ENCODE measurements around the gene INSYN1. TPM values are rescaled to one million over a fixed set of nuclear protein-coding genes. Genes with fewer than 3 reads are reported as not detected.
A peak's percentile ranks its signal among the peaks of the same experiment; 100 is the strongest.

The INSYN1 gene
- total and polyA plus RNA-seq, 2 experiments from 2014 or later: 0.11 to 10.4 TPM

DNA sequence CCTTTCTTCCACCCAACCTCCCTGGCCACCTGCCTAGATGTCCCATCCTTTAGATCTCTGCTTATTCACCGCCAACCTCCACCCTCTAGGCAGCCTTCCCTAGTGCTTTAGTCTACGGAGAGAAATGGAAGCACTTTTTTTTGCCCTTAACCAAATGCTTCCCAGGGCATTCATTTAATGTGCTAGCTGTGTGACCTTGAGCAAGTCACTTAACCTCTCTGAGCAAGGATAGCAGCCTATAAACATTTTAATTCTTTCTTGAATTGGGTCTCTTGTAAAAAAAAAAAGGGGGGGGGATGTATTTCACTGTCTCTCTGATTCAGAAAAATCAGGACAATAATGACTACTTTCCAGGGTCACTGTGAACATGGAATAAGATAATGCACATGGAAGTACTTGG lies 3.2 kb upstream of the INSYN1 start:
- TF ChIP-seq EZH2 (IDR thresholded peaks at IDR 0.05; ENCODE audit: insufficient read depth, poor library complexity, severe bottlenecking) (no peak), EZH2phosphoT487 (IDR thresholded peaks at IDR 0.05; ENCODE audit: insufficient read depth, low read depth) (no peak)
- H2AFZ ChIP-seq: no peak overlapping the region
- H3K9ac ChIP-seq: no peak overlapping the region
- in situ Hi-C loops (cut with MboI): no loop called here
- H3K79me2 ChIP-seq (ENCODE audit: insufficient read depth): no peaks in the 10 kb centered on the region
- WGBS, 2 experiments (ENCODE audit: low coverage in 1 of 2, low lambda C conversion rate in 2 of 2, missing lambda C conversion rate in 2 of 2): 52 to 55% methylated on average over 2 of the region's 2 CpGs
- no peaks in the 10 kb centered on the region for H3K36me3 ChIP-seq (ENCODE audit: low read depth)
- H3K4me2 ChIP-seq (ENCODE audit: unreplicated experiment): no peak overlapping the region
- H3K4me3 ChIP-seq: no peak overlapping the region
- no peaks in the 10 kb centered on the region for H4K20me1 ChIP-seq (ENCODE audit: insufficient read depth)
- 0 out of 2 replicates have a peak, but pooled peaks cover 4% of the 10 kb centered on the region for H3F3A ChIP-seq (ENCODE audit: insufficient read depth)
- H3K27ac ChIP-seq: no peak overlapping the region
- no peaks in the 10 kb centered on the region for H3K4me1 ChIP-seq (ENCODE audit: insufficient read depth)
- no peak for DNase-seq
- H3K9me2 ChIP-seq (ENCODE audit: insufficient read depth): no peaks in the 10 kb centered on the region
- peaks cover 43% of the 10 kb centered on the region for H3K27me3 ChIP-seq (replicated peaks; ENCODE audit: insufficient read depth)
- H3K9me3 ChIP-seq (ENCODE audit: low read depth): no peaks in the 10 kb centered on the region

DNA sequence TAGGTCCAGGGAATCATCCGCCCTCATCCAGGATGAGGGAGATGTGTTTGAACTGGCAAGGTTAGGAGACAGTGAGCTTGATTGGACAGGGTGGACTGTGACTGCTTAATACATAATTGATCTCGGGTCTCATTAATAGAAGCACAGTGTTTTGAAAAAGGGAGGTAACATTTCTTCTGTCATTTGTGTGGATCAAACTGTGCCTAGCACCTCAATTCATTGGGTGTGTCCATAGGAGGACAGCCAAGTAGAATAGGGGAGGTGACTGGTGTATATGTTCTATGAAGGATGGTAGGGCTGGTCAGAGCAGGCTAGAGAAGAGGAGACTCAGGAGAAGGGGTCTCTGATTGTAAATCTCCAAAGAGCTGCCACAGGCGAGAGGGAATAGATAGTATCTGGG lies 2.8 kb upstream of the INSYN1 start:
- no peak overlapping the region for H2AFZ ChIP-seq
- in situ Hi-C loops (cut with MboI): no loop called here
- H3K27me3 ChIP-seq (replicated peaks; ENCODE audit: insufficient read depth): peaks cover 38% of the 10 kb centered on the region
- no peaks in the 10 kb centered on the region for H3K79me2 ChIP-seq (ENCODE audit: insufficient read depth)
- H3K9me3 ChIP-seq (ENCODE audit: low read depth): no peaks in the 10 kb centered on the region
- TF ChIP-seq EZH2 (IDR thresholded peaks at IDR 0.05; ENCODE audit: insufficient read depth, poor library complexity, severe bottlenecking) (no peak), EZH2phosphoT487 (IDR thresholded peaks at IDR 0.05; ENCODE audit: insufficient read depth, low read depth) (no peak)
- H3K9ac ChIP-seq: no peak overlapping the region
- no peak for DNase-seq
- 0 out of 2 replicates have a peak, but pooled peaks cover 2% of the 10 kb centered on the region for H3F3A ChIP-seq (ENCODE audit: insufficient read depth)
- no peak overlapping the region for H3K4me3 ChIP-seq
- no peaks in the 10 kb centered on the region for H3K9me2 ChIP-seq (ENCODE audit: insufficient read depth)
- H3K27ac ChIP-seq: no peak overlapping the region
- H3K4me1 ChIP-seq (ENCODE audit: insufficient read depth): no peaks in the 10 kb centered on the region
- no peaks in the 10 kb centered on the region for H3K36me3 ChIP-seq (ENCODE audit: low read depth)
- H3K4me2 ChIP-seq (ENCODE audit: unreplicated experiment): no peak overlapping the region
- H4K20me1 ChIP-seq (ENCODE audit: insufficient read depth): no peaks in the 10 kb centered on the region
- WGBS, 2 experiments (ENCODE audit: low coverage in 1 of 2, low lambda C conversion rate in 2 of 2, missing lambda C conversion rate in 2 of 2): 69 to 70% methylated on average over 3 of the region's 3 CpGs

- WGBS, 2 experiments (ENCODE audit: low coverage in 1 of 2, low lambda C conversion rate in 2 of 2, missing lambda C conversion rate in 2 of 2): 79 to 89% methylated on average over 5 of the region's 5 CpGs
- in situ Hi-C loops (cut with MboI): no loop called here
- no peaks in the 10 kb centered on the region for H3K9me2 ChIP-seq (ENCODE audit: insufficient read depth)
- H3F3A ChIP-seq (ENCODE audit: insufficient read depth): no peaks in the 10 kb centered on the region
- H3K27ac ChIP-seq: no peak overlapping the region
- no peaks in the 10 kb centered on the region for H3K79me2 ChIP-seq (ENCODE audit: insufficient read depth)
- no peak overlapping the region for H3K4me3 ChIP-seq
- peaks cover 38% of the 10 kb centered on the region for H3K27me3 ChIP-seq (replicated peaks; ENCODE audit: insufficient read depth)
- no peaks in the 10 kb centered on the region for H3K4me1 ChIP-seq (ENCODE audit: insufficient read depth)
- H3K9me3 ChIP-seq (ENCODE audit: low read depth): no peaks in the 10 kb centered on the region
- no peaks in the 10 kb centered on the region for H4K20me1 ChIP-seq (ENCODE audit: insufficient read depth)
- no peak overlapping the region for H3K9ac ChIP-seq
- no peak overlapping the region for H3K4me2 ChIP-seq (ENCODE audit: unreplicated experiment)
- TF ChIP-seq EZH2phosphoT487 (IDR thresholded peaks at IDR 0.05; ENCODE audit: insufficient read depth, low read depth): no peak
- no peak for TF ChIP-seq EZH2 (IDR thresholded peaks at IDR 0.05; ENCODE audit: insufficient read depth, poor library complexity, severe bottlenecking)
- no peaks in the 10 kb centered on the region for H3K36me3 ChIP-seq (ENCODE audit: low read depth)
- DNase-seq: no peak
- H2AFZ ChIP-seq: no peak overlapping the region
Measured at GRCh38 chr15:73755481-73755880, 2.3 kb upstream of the INSYN1 start.

DNA sequence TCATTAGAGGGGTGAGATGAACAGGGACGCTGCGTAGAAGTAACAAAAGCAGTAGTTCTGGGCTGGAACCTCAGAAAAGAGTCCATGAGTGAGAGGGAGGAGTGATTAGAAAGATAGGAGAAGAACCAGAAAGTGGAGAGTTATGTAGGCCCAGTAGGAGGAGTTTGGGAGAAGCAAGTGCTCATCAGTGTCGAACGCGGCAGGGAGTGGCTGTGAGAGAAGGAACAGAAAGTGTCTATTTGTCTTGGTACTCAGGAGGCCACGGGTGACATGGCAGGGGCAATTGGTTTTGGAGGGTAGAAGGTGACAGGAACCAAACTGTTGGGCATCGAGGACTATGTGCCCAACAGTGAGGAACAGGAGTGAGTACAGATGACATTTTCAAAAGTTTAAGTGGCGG lies 1.3 kb upstream of the INSYN1 start:
- H3K27me3 ChIP-seq (replicated peaks; ENCODE audit: insufficient read depth): peaks cover 29% of the 10 kb centered on the region
- H3K36me3 ChIP-seq (ENCODE audit: low read depth): no peaks in the 10 kb centered on the region
- H2AFZ ChIP-seq: no peak overlapping the region
- H3K9me2 ChIP-seq (ENCODE audit: insufficient read depth): no peaks in the 10 kb centered on the region
- 44 to 47% methylated on average over 8 of the region's 8 CpGs for WGBS, 2 experiments (ENCODE audit: low coverage in 1 of 2, low lambda C conversion rate in 2 of 2, missing lambda C conversion rate in 2 of 2)
- H3K27ac ChIP-seq: no peak overlapping the region
- H4K20me1 ChIP-seq (ENCODE audit: insufficient read depth): no peaks in the 10 kb centered on the region
- H3K79me2 ChIP-seq (ENCODE audit: insufficient read depth): no peaks in the 10 kb centered on the region
- H3K4me1 ChIP-seq (ENCODE audit: insufficient read depth): no peaks in the 10 kb centered on the region
- no peak overlapping the region for H3K4me3 ChIP-seq
- H3K9me3 ChIP-seq (ENCODE audit: low read depth): no peaks in the 10 kb centered on the region
- peak; percentile 25 for DNase-seq
- no peak overlapping the region for H3K9ac ChIP-seq
- no peak overlapping the region for H3K4me2 ChIP-seq (ENCODE audit: unreplicated experiment)
- in situ Hi-C loops (cut with MboI): no loop called here
- H3F3A ChIP-seq (ENCODE audit: insufficient read depth): no peaks in the 10 kb centered on the region
- TF ChIP-seq EZH2phosphoT487 (IDR thresholded peaks at IDR 0.05; ENCODE audit: insufficient read depth, low read depth): no peak
- TF ChIP-seq EZH2 (IDR thresholded peaks at IDR 0.05; ENCODE audit: insufficient read depth, poor library complexity, severe bottlenecking): no peak

DNA sequence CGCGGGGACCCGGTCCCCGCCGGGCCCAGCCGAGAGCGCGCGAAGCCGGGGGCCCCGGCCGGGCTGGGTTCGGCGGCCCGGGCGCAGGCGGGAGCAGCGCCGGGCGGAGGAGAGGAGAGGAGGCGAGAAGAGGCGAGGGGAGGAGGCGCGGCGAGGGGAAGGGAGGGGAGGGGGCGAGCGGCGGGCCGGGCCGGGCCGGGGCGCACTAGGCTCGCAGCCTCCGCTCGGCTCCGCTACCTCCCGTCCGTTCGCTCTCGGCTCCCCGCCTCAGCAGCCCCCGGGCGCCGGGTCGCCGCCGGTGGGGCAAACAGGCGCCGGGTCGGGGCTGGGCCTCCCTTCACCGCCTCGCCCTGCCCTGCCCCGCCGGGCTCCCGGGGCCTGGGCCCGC lies 351 bp downstream of the INSYN1 start:
- peak overlapping the region; percentile 67 for H3K9ac ChIP-seq
- DNase-seq: peak; percentile 61
- H3K4me3 ChIP-seq: peak overlapping the region; percentile 73
- H3K79me2 ChIP-seq (ENCODE audit: insufficient read depth): no peaks in the 10 kb centered on the region
- no peaks in the 10 kb centered on the region for H3K4me1 ChIP-seq (ENCODE audit: insufficient read depth)
- no peak overlapping the region for H3K27ac ChIP-seq
- no peaks in the 10 kb centered on the region for H3K9me2 ChIP-seq (ENCODE audit: insufficient read depth)
- TF ChIP-seq EZH2phosphoT487 (IDR thresholded peaks at IDR 0.05; ENCODE audit: insufficient read depth, low read depth) (no peak), EZH2 (IDR thresholded peaks at IDR 0.05; ENCODE audit: insufficient read depth, poor library complexity, severe bottlenecking) (no peak)
- no peaks in the 10 kb centered on the region for H3K36me3 ChIP-seq (ENCODE audit: low read depth)
- H3K27me3 ChIP-seq (replicated peaks; ENCODE audit: insufficient read depth): peaks cover 17% of the 10 kb centered on the region
- peak overlapping the region; percentile 67 for H2AFZ ChIP-seq
- in situ Hi-C loops (cut with MboI): no loop called here
- H3K9me3 ChIP-seq (ENCODE audit: low read depth): no peaks in the 10 kb centered on the region
- 0 to 1% methylated on average over 6 to 24 of the region's 56 CpGs for WGBS, 2 experiments (ENCODE audit: low coverage in 1 of 2, low lambda C conversion rate in 2 of 2, missing lambda C conversion rate in 2 of 2)
- H3F3A ChIP-seq (ENCODE audit: insufficient read depth): no peaks in the 10 kb centered on the region
- H3K4me2 ChIP-seq (ENCODE audit: unreplicated experiment): peak overlapping the region; percentile 79
- H4K20me1 ChIP-seq (ENCODE audit: insufficient read depth): no peaks in the 10 kb centered on the region
